MV-4-11 (cell line): ENCODE measurements around the gene KDM3B.
"Not testable (repeated sequence)": the region's sequence is repeated elsewhere in the genome, so short reads cannot be mapped to it uniquely, and the experiment has no call there.

ENCODE experiments used
- DNase-seq: peaks from one replicate; lab custom pipeline; 2025; lab: John Stamatoyannopoulos, UW

KDM3B gene

GRCh38 chr5:138468133-138468965, 115.9 kb downstream of the KDM3B start:
- peak; percentile 67 for DNase-seq

DNA sequence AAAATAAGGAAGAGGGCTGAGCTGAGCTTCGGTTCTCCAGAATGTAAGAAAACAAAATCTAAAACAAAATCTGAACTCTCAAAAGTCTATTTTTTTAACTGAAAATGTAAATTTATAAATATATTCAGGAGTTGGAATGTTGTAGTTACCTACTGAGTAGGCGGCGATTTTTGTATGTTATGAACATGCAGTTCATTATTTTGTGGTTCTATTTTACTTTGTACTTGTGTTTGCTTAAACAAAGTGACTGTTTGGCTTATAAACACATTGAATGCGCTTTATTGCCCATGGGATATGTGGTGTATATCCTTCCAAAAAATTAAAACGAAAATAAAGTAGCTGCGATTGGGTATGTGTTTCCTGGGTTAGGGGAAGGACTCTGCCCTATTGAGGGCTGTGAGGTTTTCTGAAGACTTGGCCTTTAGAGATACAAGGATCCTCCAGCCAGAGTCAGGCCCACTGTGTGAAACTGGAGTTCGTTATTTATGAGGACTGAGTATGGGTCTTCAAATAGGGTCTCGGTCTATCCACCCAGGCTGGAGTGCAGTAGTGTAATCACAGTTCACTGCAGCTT, 116.6 kb downstream of the KDM3B start:
- no peak for DNase-seq

- no peak for DNase-seq
Observed at GRCh38 chr5:138469540-138470321, 117.2 kb downstream of the KDM3B start.

GRCh38 chr5:138470322-138471051, 118.0 kb downstream of the KDM3B start:
- no peak for DNase-seq

DNA sequence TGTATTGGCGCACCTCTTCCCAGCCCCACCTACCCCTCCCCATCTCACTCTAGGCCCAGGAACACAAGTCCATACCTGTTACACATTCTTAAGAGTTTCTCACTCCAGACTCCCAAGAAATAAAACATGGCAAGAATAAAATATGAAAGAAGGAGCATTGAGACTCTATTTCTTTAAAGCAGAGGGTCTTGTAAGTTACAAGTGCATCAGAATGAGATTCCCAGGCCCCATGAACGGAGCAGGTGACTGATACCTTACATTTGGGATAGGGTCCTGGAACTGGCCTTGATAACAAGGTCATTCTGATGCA, 118.5 kb downstream of the KDM3B start:
- DNase-seq = no peak

- DNase-seq = no peak
Observed at GRCh38 chr5:138472353-138472752, 119.9 kb downstream of the KDM3B start.

DNA sequence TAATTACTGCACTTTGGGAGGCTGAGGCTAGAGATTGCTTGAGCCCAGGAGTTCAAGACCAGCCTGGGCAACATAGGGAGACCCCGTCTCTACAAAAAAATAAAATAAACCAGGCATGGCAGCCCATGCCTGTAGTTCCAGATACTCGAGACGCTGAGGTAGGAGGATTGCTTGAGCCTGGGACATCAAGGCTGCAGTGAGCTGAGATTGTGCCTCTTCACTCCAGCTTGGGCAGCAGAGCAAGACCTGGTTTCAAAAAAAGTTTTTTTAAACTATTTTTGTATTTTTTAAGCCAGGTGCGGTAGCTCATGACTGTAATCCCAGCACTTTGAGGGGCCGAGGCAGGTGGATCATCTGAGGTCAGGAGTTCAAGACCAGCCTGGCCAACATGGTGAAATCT, 120.7 kb downstream of the KDM3B start:
- DNase-seq = not testable (repeated sequence)

GRCh38 chr5:138476918-138477317, 124.4 kb downstream of the KDM3B start:
- no peak for DNase-seq

DNA sequence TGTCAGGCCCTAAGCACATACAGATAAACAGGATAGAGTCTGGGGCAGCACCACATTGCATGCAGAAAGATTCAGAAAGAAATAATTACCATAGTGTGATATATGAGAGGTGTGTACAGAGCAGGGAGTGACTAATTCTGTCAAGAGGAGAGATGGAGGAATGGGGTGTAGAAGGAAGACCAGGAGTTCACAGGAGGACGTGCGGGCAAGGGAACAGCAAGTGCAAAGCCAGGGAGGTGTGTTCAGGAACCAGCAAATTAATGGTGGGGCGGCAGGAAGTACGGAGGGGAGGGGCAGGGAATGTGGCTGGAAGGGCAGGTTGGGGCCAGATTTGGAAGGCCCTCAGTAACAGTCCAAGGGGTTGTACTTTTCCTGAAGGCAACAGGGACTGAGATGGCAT, 130.2 kb downstream of the KDM3B start:
- no peak for DNase-seq
